Thymus (tissue), 11 donors: ENCODE data around the gene UBE2U. TPM values are rescaled to one million over a fixed set of nuclear protein-coding genes. Genes with fewer than 3 reads are reported as not detected.

Experiments
- DNase-seq, 9 donors: peaks; one replicate each; pipeline ENCODE4 v3.0.0-alpha.2; 2013; ENCODE audit warnings: low spot score in 9 of 9, low read depth in 6 of 9, missing footprints in 1 of 9
- H3K27ac ChIP-seq, 2 donors: one replicate each; pipeline ENCODE4 v1.5.1; 2013; ENCODE audit warnings: control low read depth in 1 of 2, low read depth in 1 of 2, low read length in 1 of 2, mild to moderate bottlenecking in 1 of 2, moderate library complexity in 1 of 2
- H3K27me3 ChIP-seq, 2 donors: one replicate each; pipeline ENCODE4 v1.5.1; 2013; ENCODE audit warnings: low read length in 1 of 2; ENCODE audit not compliant: control insufficient read depth in 2 of 2, insufficient read depth in 1 of 2
- H3K36me3 ChIP-seq, 2 donors: one replicate each; pipeline ENCODE4 v1.5.1; 2013; ENCODE audit warnings: low read length in 1 of 2, mild to moderate bottlenecking in 1 of 2, moderate library complexity in 1 of 2; ENCODE audit not compliant: control insufficient read depth in 2 of 2, insufficient read depth in 2 of 2
- H3K4me1 ChIP-seq, 2 donors: one replicate each; pipeline ENCODE4 v1.5.1; 2013; ENCODE audit warnings: low read length in 2 of 2; ENCODE audit not compliant: control insufficient read depth in 2 of 2, insufficient read depth in 2 of 2
- H3K4me3 ChIP-seq, 2 donors: one replicate each; pipeline ENCODE4 v1.5.1; 2013; ENCODE audit warnings: low read length in 2 of 2, control low read depth in 1 of 2, mild to moderate bottlenecking in 1 of 2
- H3K9me3 ChIP-seq, 2 donors: one replicate each; pipeline ENCODE4 v1.5.1; 2013; ENCODE audit warnings: low read length in 1 of 2, mild to moderate bottlenecking in 1 of 2; ENCODE audit not compliant: control insufficient read depth in 2 of 2, insufficient read depth in 1 of 2
- WGBS: extraction: QIAGEN DNeasy Blood & Tissue Kit; methylation state at CpG from one replicate; pipeline ENCODE4 v1.1.7; 2013; 5-methylcytosine and 5-hydroxymethylcytosine counted together
- polyA plus RNA-seq: library from polyadenylated mRNA; stranded (reverse); fragments of 200-250 nt; gene quantifications from one replicate; pipeline ENCODE4 v1.2.3, GENCODE V29; 2013
- total RNA-seq: library from RNA; stranded (reverse); fragments of 120-200 nt; gene quantifications from one replicate; pipeline ENCODE4 v1.2.4, GENCODE V29; 2013
- donor health status: healthy.

The UBE2U gene
- total and polyA plus RNA-seq, 2 donors = not detected

- 34% methylated on average over 6 of the region's 6 CpGs for WGBS
- H3K27me3 ChIP-seq = no peaks in the 10 kb centered on the region
- H3K27ac ChIP-seq = no peak overlapping the region
- no peak overlapping the region for H3K4me3 ChIP-seq
- no peaks in the 10 kb centered on the region for H3K9me3 ChIP-seq
- H3K36me3 ChIP-seq = no peaks in the 10 kb centered on the region
- DNase-seq = no peak
- no peaks in the 10 kb centered on the region for H3K4me1 ChIP-seq
These were observed 105.4 kb downstream of the UBE2U start for GRCh38 chr1:64308866-64309265.

GRCh38 chr1:64309431-64309831 lies 106.0 kb downstream of the UBE2U start:
- no peaks in the 10 kb centered on the region for H3K9me3 ChIP-seq
- WGBS = 92% methylated on average over 5 of the region's 5 CpGs
- no peak overlapping the region for H3K4me3 ChIP-seq
- no peak for DNase-seq
- no peaks in the 10 kb centered on the region for H3K27me3 ChIP-seq
- no peaks in the 10 kb centered on the region for H3K4me1 ChIP-seq
- no peak overlapping the region for H3K27ac ChIP-seq
- H3K36me3 ChIP-seq = no peaks in the 10 kb centered on the region

GRCh38 chr1:64310760-64311159 lies 107.3 kb downstream of the UBE2U start:
- H3K27me3 ChIP-seq = no peaks in the 10 kb centered on the region
- 99% methylated on average over 1 of the region's 1 CpG for WGBS
- H3K9me3 ChIP-seq = no peaks in the 10 kb centered on the region
- H3K4me1 ChIP-seq = no peaks in the 10 kb centered on the region
- no peak overlapping the region for H3K27ac ChIP-seq
- no peaks in the 10 kb centered on the region for H3K36me3 ChIP-seq
- no peak for DNase-seq
- H3K4me3 ChIP-seq = no peak overlapping the region

GRCh38 chr1:64312431-64312830 lies 109.0 kb downstream of the UBE2U start:
- no peaks in the 10 kb centered on the region for H3K36me3 ChIP-seq
- no peaks in the 10 kb centered on the region for H3K4me1 ChIP-seq
- H3K9me3 ChIP-seq = no peaks in the 10 kb centered on the region
- no peak overlapping the region for H3K27ac ChIP-seq
- no peak for DNase-seq
- no peaks in the 10 kb centered on the region for H3K27me3 ChIP-seq
- WGBS = 98% methylated on average over 4 of the region's 4 CpGs
- H3K4me3 ChIP-seq = no peak overlapping the region

- Histone ChIP-seq H3K9me3 (no peaks in the 10 kb centered on the region), H3K4me1 (no peaks in the 10 kb centered on the region), H3K4me3 (no peak overlapping the region), H3K36me3 (no peaks in the 10 kb centered on the region), H3K27ac (no peak overlapping the region), H3K27me3 (no peaks in the 10 kb centered on the region)
- no peak for DNase-seq
- WGBS = 94% methylated on average over 5 of the region's 5 CpGs
These were observed 112.0 kb downstream of the UBE2U start for GRCh38 chr1:64315402-64315801.
